Liver (tissue), 9 donors: ENCODE measurements around the gene NAA16. TPM values are rescaled to one million over a fixed set of nuclear protein-coding genes. Genes with fewer than 3 reads are reported as not detected.

Source experiments
- DNase-seq: peaks from one replicate; pipeline ENCODE4 v3.0.0-alpha.2; 2017; ENCODE audit warnings: low spot score
- H3K27ac ChIP-seq, 2 donors: one replicate each; pipeline ENCODE4 v1.7.0; 2013; ENCODE audit warnings: inconsistent platforms in 2 of 2, low read length in 2 of 2, control low read depth in 1 of 2, low read depth in 1 of 2, mild to moderate bottlenecking in 1 of 2
- H3K27me3 ChIP-seq, 4 donors: one replicate each; pipeline versions ENCODE4 v1.6.1 to v1.7.0; 2013; ENCODE audit warnings: low read length in 3 of 4, inconsistent platforms in 1 of 4, mild to moderate bottlenecking in 1 of 4, moderate library complexity in 1 of 4; ENCODE audit not compliant: control insufficient read depth in 4 of 4, insufficient read depth in 4 of 4
- H3K36me3 ChIP-seq, 4 donors: one replicate each; pipeline versions ENCODE4 v1.6.1 to v1.7.0; 2013; ENCODE audit warnings: low read length in 3 of 4, mild to moderate bottlenecking in 3 of 4, low read depth in 1 of 4, moderate library complexity in 1 of 4; ENCODE audit not compliant: control insufficient read depth in 4 of 4, insufficient read depth in 3 of 4
- H3K4me1 ChIP-seq, 4 donors: one replicate each; pipeline versions ENCODE4 v1.6.1 to v1.7.0; 2013; ENCODE audit warnings: low read length in 3 of 4, mild to moderate bottlenecking in 3 of 4, moderate library complexity in 1 of 4; ENCODE audit not compliant: control insufficient read depth in 4 of 4, insufficient read depth in 4 of 4
- H3K4me3 ChIP-seq, 3 donors: one replicate each; pipeline versions ENCODE4 v1.6.1 to v1.7.0; 2013; ENCODE audit warnings: low read length in 3 of 3, control low read depth in 1 of 3, low read depth in 1 of 3, mild to moderate bottlenecking in 1 of 3
- H3K9ac ChIP-seq, 2 donors: one replicate each; pipeline ENCODE4 v1.7.0; 2013; ENCODE audit warnings: low read length in 2 of 2, mild to moderate bottlenecking in 2 of 2, moderate library complexity in 2 of 2, control low read depth in 1 of 2, low read depth in 1 of 2
- H3K9me3 ChIP-seq, 4 donors: one replicate each; pipeline versions ENCODE4 v1.6.1 to v1.7.0; 2013; ENCODE audit warnings: low read length in 3 of 4; ENCODE audit not compliant: control insufficient read depth in 4 of 4
- ATF3 ChIP-seq: IDR thresholded peaks from 2 replicates; pipeline ENCODE4 v1.6.1; 2016; ENCODE audit warnings: antibody characterized with exemption
- CTCF ChIP-seq: fragments of 150-350 bp; IDR thresholded peaks from 2 replicates; pipeline ENCODE4 v1.5.1; 2017; ENCODE audit warnings: improper control_type of control experiment, low read depth, low read length; ENCODE audit not compliant: missing input control
- EGR1 ChIP-seq, 2 donors: IDR thresholded peaks; 2 replicates each; pipeline ENCODE4 v1.6.1; 2016 to 2018; ENCODE audit warnings: antibody characterized with exemption in 2 of 2, low read depth in 2 of 2
- FOXA1 ChIP-seq: IDR thresholded peaks from 2 replicates; pipeline ENCODE4 v1.6.1; 2016; ENCODE audit warnings: antibody characterized with exemption
- FOXA2 ChIP-seq: IDR thresholded peaks from 2 replicates; pipeline ENCODE4 v1.6.1; 2016; ENCODE audit warnings: antibody characterized with exemption
- GABPA ChIP-seq, 2 donors: IDR thresholded peaks in 1 of 2; conservative IDR thresholded peaks in 1 of 2; 2 replicates each; pipeline ENCODE4 v1.6.1; 2016; ENCODE audit warnings: antibody characterized with exemption in 2 of 2, mild to moderate bottlenecking in 1 of 2, moderate library complexity in 1 of 2
- JUND ChIP-seq, 2 donors: IDR thresholded peaks; 2 replicates each; pipeline ENCODE4 v1.6.1; 2016; ENCODE audit warnings: antibody characterized with exemption in 2 of 2
- MAX ChIP-seq: IDR thresholded peaks from 2 replicates; pipeline ENCODE4 v1.6.1; 2016; ENCODE audit warnings: antibody characterized with exemption
- NR2F2 ChIP-seq: IDR thresholded peaks from 2 replicates; pipeline ENCODE4 v1.6.1; 2016; ENCODE audit warnings: antibody characterized with exemption
- RAD21 ChIP-seq, 2 donors: IDR thresholded peaks; 2 replicates each; pipeline ENCODE4 v1.6.1; 2016; ENCODE audit warnings: antibody characterized with exemption in 2 of 2, mild to moderate bottlenecking in 2 of 2
- REST ChIP-seq: IDR thresholded peaks from 2 replicates; pipeline ENCODE4 v1.6.1; 2016; ENCODE audit warnings: antibody characterized with exemption, mild to moderate bottlenecking
- RXRA ChIP-seq, 2 donors: IDR thresholded peaks; 2 replicates each; pipeline ENCODE4 v1.6.1; 2017 to 2018; ENCODE audit warnings: antibody characterized with exemption in 2 of 2, mild to moderate bottlenecking in 1 of 2
- SP1 ChIP-seq: IDR thresholded peaks from 2 replicates; pipeline ENCODE4 v1.6.1; 2018; ENCODE audit warnings: antibody characterized with exemption, mild to moderate bottlenecking
- TAF1 ChIP-seq: conservative IDR thresholded peaks from 2 replicates; pipeline ENCODE4 v1.6.1; 2016; ENCODE audit warnings: antibody characterized with exemption, mild to moderate bottlenecking
- ZBTB33 ChIP-seq: IDR thresholded peaks from 2 replicates; pipeline ENCODE4 v1.6.1; 2016; ENCODE audit warnings: antibody characterized with exemption
- WGBS: extraction: QIAGEN DNeasy Blood & Tissue Kit; methylation state at CpG from one replicate; pipeline ENCODE4 v1.1.7; 2013; 5-methylcytosine and 5-hydroxymethylcytosine counted together
- polyA plus RNA-seq, 2 donors: library from polyadenylated mRNA; stranded (reverse) in 1 of 2; unstranded in 1 of 2; fragments of 200-250 nt in 1 of 2; fragments of >200 nt in 1 of 2; fragmentation: Nextera tagmentation in 1 of 2; extraction: Ambion mirVana in 1 of 2; gene quantifications; one replicate each; pipeline versions ENCODE4 v1.2.1 to v1.2.3, GENCODE V29; 2013 to 2015
- total RNA-seq, 2 donors: library from RNA; depleted of rRNA; stranded (reverse); fragments of >200 nt; gene quantifications; one replicate each; pipeline ENCODE4 v1.2.3, GENCODE V29; 2014
- donor health status: healthy.
- donor health status: healthy.
- donor health status: healthy.
- donor health status: healthy.
- donor health status: healthy.

Gene NAA16
- total and polyA plus RNA-seq, 4 donors: 2.6 to 11.5 (median 9.2) TPM

- Histone ChIP-seq H3K4me1 (no peaks in the 10 kb centered on the region), H3K36me3 (peaks cover 3 to 17% (median 4%) of the 10 kb centered on the region in 4 donors), H3K9ac (no peak overlapping the region), H3K9me3 (no peaks in the 10 kb centered on the region), H3K27me3 (no peaks in the 10 kb centered on the region), H3K4me3 (no peak overlapping the region), H3K27ac (no peak overlapping the region)
- WGBS: 93% methylated on average over 4 of the region's 4 CpGs
- TF ChIP-seq GABPA (IDR thresholded peaks at IDR 0.05 in 1 of 2, conservative IDR thresholded peaks at IDR 0.05 in 1 of 2) (no peak), ZBTB33 (no peak), ATF3 (no peak), CTCF (no peak), RXRA (IDR thresholded peaks at IDR 0.05) (no peak), REST (no peak), RAD21 (IDR thresholded peaks at IDR 0.05) (no peak), MAX (no peak), EGR1 (IDR thresholded peaks at IDR 0.05; ENCODE audit: low read depth in 2 of 2) (no peak), JUND (IDR thresholded peaks at IDR 0.05) (no peak), NR2F2 (no peak), SP1 (no peak), FOXA1 (no peak), TAF1 (no peak)
- DNase-seq: no peak
These were observed 23.7 kb downstream of the NAA16 start for GRCh38 chr13:41334810-41335209.

- H3K27me3 ChIP-seq: no peaks in the 10 kb centered on the region
- H3K4me3 ChIP-seq: no peak overlapping the region
- H3K9me3 ChIP-seq: no peaks in the 10 kb centered on the region
- H3K9ac ChIP-seq: no peak overlapping the region
- WGBS: 98% methylated on average over 4 of the region's 4 CpGs
- no peak overlapping the region for H3K27ac ChIP-seq
- no peak for DNase-seq
- H3K4me1 ChIP-seq: no peaks in the 10 kb centered on the region
- peaks cover 2 to 19% (median 5%) of the 10 kb centered on the region in 4 donors for H3K36me3 ChIP-seq
- TF ChIP-seq CTCF (no peak), ATF3 (no peak), FOXA2 (no peak), RXRA (IDR thresholded peaks at IDR 0.05) (no peak), FOXA1 (no peak), REST (no peak), RAD21 (IDR thresholded peaks at IDR 0.05) (no peak), TAF1 (no peak), EGR1 (IDR thresholded peaks at IDR 0.05; ENCODE audit: low read depth in 2 of 2) (no peak)
These were observed 33.3 kb downstream of the NAA16 start for GRCh38 chr13:41344358-41344757.
